Breast epithelium (tissue), 3 donors: ENCODE results near the gene IMPA2.

Experiments
- CTCF ChIP-seq, 3 donors: fragments of 450-650 bp; IDR thresholded peaks; one replicate each; pipeline ENCODE4 v1.5.1; 2016 to 2017; ENCODE audit warnings: antibody characterized with exemption in 3 of 3, mild to moderate bottlenecking in 3 of 3, moderate library complexity in 3 of 3
- POLR2A ChIP-seq: fragments of 450-650 bp; IDR thresholded peaks from one replicate; pipeline ENCODE4 v1.6.1; 2016; ENCODE audit warnings: antibody characterized with exemption, mild to moderate bottlenecking, moderate library complexity

GRCh38 chr18:12065397-12065796, 84.1 kb downstream of the IMPA2 start:
- TF ChIP-seq CTCF (IDR thresholded peaks at IDR 0.05) (no peak), POLR2A (no peak)
